HUDEP-2 (cell line): ENCODE results near the gene ALDH3A1.
"Not testable (repeated sequence)": the region's sequence is repeated elsewhere in the genome, so short reads cannot be mapped to it uniquely, and the experiment has no call there.

ENCODE experiments used
- DNase-seq, 76 experiments: peaks; one replicate each; lab custom pipeline; 2025; ENCODE audit not compliant: unreplicated experiment in 76 of 76; lab: John Stamatoyannopoulos, UW

Gene ALDH3A1

GRCh38 chr17:19747829-19748806 is at the start of gene ALDH3A1:
ALDH3A1 (minus strand) TSS chr17:19748298; CDS start chr17:19745129, 3,169 bp downstream.
- DNase-seq: no peak

GRCh38 chr17:19796457-19796856 is 48.4 kb upstream of the ALDH3A1 start:
- DNase-seq: no peak

GRCh38 chr17:19791918-19792550 is 43.9 kb upstream of the ALDH3A1 start:
- DNase-seq: no peak

- peak in 1 of 76 experiments; percentile 1 for DNase-seq
These were observed 39.7 kb upstream of the ALDH3A1 start for GRCh38 chr17:19787733-19788357.

DNA sequence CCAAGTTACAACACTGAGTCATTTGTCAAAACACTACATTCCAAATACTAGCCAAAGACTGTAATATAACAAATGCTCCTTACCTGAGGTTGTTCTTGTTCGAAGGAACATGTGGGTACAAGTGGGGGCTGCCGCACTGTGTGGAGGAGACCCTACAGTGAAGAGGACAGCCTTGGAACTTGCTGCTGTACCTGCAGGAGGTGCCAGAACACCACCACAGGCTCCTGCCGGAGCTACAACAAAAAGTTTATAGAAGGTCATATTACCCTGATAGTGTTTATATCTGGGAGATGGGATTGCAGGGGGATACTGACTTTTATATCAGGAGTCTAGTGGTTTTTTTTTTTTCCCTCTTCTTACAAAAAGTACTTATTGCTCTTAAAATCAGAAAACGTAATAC is 37.8 kb upstream of the ALDH3A1 start:
- no peak for DNase-seq

- DNase-seq: no peak
These were observed 33.7 kb upstream of the ALDH3A1 start for GRCh38 chr17:19781488-19782458.

DNA sequence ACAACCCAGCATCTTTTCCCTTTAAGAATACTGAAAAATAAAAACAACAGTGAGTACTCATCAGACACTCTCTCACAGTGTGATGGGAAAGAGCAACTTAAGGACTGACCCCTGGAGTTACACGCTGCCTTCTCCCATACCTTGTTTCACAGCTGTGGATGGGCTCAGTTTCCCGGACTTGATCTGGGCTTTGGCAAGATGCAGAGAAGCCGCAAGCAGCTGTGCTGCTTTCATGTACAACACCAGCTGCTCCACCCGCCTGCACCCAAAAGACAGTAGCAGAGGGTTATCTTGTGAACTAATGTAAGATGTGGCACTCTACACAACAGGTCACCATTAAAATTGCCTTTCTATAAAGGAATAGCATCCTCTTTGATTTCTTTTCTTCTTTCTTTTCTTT is 32.7 kb upstream of the ALDH3A1 start:
- DNase-seq: no peak

DNA sequence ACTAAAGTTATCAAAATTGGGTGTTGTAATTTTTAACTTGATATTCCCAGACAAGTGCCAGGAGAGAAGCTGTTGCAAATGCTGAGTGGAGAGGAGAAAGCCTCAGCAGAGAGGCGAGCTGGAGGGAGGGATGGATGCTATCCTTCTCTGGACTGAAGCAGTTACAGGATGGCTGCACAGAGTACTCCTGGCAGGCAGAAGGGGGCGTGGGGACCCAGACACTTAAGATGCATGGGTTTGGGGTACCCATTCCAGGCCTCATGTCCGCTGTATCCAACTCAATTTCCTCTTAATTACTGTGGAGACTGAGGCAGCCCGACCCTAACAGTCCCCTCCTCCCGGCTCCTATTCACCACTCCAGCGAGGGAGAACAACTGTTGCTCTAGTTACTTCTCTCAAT is 25.4 kb upstream of the ALDH3A1 start:
- no peak for DNase-seq

DNA sequence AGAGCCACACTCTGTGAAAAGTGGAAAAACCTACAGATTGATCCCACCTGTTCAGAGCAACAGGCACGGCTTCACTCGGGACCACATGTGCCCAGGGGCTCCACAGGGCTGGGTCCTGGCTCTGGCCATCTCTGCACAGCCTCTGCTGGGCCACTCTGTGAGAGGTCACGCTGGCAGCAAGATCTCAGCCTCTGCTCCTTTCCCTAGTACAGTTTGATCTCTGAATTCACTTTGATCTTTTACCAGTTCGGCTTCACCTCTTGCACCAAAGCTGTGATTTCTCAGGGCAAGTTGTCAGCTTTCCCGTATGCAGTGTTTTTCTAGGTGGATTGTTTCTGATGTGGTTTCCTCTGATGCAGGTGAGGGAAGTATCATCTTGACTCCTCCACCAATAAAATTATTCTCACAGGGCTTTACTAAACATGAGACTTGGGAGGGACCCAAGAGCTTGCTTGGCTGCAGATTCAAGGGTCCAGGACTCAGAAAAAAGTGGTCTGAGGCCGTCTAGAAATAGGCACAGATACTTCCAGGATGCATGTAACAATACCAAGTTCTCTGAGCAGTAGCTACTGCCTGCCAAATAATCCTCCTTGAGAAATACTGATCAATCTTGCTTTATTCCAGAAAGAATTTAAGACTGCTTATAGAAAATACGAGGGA is 24.0 kb upstream of the ALDH3A1 start:
- DNase-seq: no peak

DNA sequence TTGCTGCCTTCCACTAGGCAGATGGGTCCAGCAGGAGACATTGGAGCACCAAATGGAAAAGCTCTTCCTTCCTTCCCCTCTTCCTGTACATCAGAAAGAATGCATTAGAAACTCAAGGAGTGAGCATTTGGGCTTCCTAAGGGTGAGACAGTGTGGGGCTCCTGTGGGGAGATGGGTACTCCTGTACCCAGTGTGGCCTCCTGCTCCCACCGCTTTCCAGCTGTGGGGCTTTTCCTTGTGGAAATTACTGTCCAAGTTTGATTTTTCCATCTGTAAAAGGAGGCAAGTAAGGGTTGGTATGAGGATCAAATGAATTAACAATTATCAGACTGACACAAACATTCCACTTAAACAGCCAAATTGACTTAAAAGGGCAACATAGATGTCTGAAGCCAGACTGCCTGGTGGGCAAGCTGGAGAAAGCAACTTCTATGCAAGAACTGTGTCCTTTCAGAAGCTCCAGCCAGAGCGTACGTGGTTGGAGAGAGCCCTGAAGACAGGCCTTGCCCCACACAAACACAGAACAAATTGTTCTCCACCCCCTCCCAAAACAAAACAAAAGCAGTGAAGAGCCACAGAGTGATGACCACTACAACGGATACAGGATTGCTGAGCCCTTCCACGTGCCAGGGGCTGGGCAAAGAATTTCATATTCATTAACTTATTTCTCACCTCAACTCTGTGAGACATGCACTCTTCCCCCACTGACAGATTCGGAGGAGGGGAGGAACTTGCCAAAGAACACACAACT is 23.1 kb upstream of the ALDH3A1 start:
- DNase-seq: no peak

DNA sequence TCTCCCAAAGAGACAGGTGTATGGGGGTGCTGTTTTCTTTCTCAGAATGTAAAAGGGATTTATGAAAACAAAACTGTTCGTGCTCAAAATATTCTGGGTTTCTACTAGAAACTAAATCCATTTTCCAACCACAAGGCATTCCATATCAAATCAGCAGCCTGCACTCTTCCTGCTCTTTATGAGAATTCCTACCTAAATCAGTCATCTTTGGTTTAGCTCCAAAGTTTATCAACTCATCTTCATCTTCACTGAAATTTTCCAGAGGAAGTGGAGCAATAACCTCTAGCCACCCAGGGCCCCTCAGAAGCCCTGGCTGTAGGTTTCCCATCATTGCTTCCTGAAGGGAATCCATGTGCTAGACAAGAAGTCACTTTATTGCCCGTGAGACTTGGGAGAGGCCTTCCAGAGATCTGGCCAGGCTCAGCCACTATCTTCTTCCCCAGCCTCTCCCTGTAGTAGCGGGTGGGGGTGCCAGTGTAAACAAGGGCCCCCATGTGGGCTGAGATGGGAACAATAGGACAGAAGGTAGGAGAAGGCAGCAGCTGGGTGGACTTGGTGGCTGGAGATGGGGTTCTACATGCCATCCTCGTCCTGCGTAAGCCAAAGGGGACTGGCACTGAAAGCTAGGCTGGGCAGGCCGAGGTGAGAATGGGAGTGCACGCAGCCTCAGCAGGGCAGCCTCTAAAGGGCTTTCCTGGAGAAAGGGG is 22.0 kb upstream of the ALDH3A1 start:
- no peak for DNase-seq

GRCh38 chr17:19768046-19768782 is 20.1 kb upstream of the ALDH3A1 start:
- no peak for DNase-seq

GRCh38 chr17:19766421-19767270 is 18.5 kb upstream of the ALDH3A1 start:
- peak in 59 of 76 experiments; percentile 4 to 75 (median 47) for DNase-seq

DNA sequence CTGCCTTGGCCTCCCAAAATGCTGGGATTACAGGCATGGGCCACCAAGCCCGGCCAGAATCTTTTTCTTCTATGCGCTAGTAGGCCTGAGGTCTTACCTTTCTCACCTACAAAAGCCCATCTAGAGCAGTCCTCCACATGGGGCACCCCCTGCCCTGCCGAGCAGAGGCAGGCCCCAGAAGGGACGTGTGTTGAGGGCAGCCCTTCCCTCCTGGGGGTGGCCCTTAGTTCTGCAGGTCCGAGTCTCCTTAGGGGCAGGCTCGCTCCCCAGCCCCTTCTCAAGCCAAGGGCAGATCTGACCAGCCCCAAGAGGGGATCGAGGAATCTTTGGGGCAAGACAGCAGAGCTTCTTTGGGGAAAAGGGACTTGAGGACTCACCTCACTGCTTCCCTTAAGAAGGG is 17.9 kb upstream of the ALDH3A1 start:
- DNase-seq: no peak

DNA sequence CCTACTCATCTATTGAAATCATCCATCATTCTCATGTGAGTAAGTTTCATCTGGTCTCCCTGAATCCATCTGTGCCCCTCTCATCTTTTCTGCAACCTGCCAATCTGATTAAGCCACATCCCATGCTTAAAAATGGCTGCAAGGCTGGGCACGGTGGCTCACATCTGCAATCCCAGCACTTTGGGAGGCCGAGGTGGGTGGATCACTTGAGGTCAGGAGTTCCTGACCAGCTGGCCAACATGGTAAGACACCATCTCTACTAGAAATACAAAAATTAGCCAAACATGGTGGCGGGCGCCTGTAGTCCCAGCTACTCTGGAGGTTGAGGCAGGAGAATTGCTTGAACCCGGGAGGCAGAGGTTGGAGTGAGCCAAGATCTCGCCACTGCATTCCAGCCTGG is 15.9 kb upstream of the ALDH3A1 start:
- not testable (repeated sequence) for DNase-seq

DNA sequence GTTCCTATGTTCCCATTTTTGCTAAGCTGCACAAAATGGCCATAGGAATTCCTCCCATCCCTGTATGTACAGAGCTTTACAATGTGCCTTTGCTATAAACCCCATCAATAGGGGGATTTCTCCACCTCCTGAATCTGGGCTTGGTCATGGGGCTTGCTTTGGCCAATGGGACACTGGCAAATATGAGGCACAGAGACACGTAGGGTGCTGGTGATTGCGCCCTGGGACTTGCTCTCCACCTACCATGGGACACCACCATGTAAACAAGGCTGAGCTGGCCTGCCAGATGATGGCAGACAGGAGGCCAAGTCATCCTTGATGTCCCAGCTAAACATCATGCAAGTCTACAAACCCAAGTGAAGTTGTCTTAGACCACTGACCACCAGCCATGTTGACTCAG is 15.3 kb upstream of the ALDH3A1 start:
- DNase-seq: no peak

DNA sequence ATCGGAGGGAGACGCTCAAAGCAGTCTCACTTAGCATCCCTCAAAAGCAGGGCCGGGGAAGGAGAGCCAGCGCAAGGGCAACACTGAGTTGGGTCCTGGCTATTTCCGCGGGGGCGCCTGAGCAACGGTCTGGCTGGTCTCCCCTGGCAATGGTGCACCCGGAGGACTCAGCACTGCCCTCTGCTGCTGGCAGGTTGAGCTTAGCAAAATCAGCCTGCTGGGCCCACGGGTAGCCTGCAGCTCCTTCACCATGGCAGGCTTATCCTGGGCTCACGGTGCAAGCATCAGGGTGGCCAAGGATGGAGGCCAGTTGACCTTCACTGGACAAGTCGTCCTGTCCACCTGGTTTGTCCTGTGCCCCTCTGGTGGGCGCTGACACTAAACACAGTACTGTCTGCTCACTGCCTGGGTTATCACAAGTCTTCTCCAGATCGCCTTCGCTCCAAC is 14.4 kb upstream of the ALDH3A1 start:
- peak in 46 of 76 experiments; percentile 4 to 66 (median 30) for DNase-seq
